Ovary (tissue), 9 donors: ENCODE results near the gene SNX8. TPM values are rescaled to one million over a fixed set of nuclear protein-coding genes. Genes with fewer than 3 reads are reported as not detected.

Source experiments
- DNase-seq, 5 donors: peaks; one replicate each; pipeline ENCODE4 v3.0.0-alpha.2; 2019 to 2020
- H3K27ac ChIP-seq, 2 donors: fragments of 200-600 bp; one replicate each; pipeline versions ENCODE4 v1.5.1 to v1.8.0; 2019 to 2022
- H3K27me3 ChIP-seq: fragments of 200-600 bp; one replicate; pipeline ENCODE4 v1.8.0; 2022
- H3K36me3 ChIP-seq: fragments of 200-600 bp; sonication (generic); one replicate; pipeline ENCODE4 v1.5.1; 2019
- H3K4me1 ChIP-seq: one replicate; pipeline ENCODE4 v1.8.1; 2013; ENCODE audit warnings: mild to moderate bottlenecking, moderate library complexity; ENCODE audit not compliant: insufficient read depth
- H3K4me3 ChIP-seq: fragments of 200-600 bp; sonication (generic); one replicate; pipeline ENCODE4 v1.5.1; 2017
- H3K9me3 ChIP-seq, 2 donors: fragments of 200-600 bp in 1 of 2; sonication (generic) in 1 of 2; one replicate each; pipeline versions ENCODE4 v1.5.1 to v1.8.1; 2013 to 2019; ENCODE audit warnings: mild to moderate bottlenecking in 1 of 2, moderate library complexity in 1 of 2
- EP300 ChIP-seq: sonication (generic); formaldehyde crosslinking; IDR thresholded peaks from one replicate; pipeline ENCODE4 v1.6.1; 2017; ENCODE audit warnings: antibody characterized with exemption
- POLR2A ChIP-seq: fragments of 450-650 bp; IDR thresholded peaks from one replicate; pipeline ENCODE4 v1.6.1; 2017; ENCODE audit warnings: antibody characterized with exemption, mild to moderate bottlenecking, moderate library complexity
- WGBS, 3 donors: extraction: QIAGEN DNeasy Blood & Tissue Kit in 1 of 3; methylation state at CpG; one replicate each; pipeline versions ENCODE4 v1.1.5 to v1.1.7; 2013 to 2017; 5-methylcytosine and 5-hydroxymethylcytosine counted together
- intact Hi-C, 4 donors: fragments of 100-400 bp; cut with DNase I; formaldehyde crosslinking; loops; one replicate each; pipeline versions ENCODE4 v1.11.0 to v1.15.1; 2022 to 2023
- microRNA-seq, 3 donors: library from miRNA; unstranded; fragments of <30 nt; microRNA quantifications; one replicate each; pipeline versions ENCODE4 to v1.2.0, GENCODE V29; 2019 to 2020
- polyA plus RNA-seq, 2 donors: library from polyadenylated mRNA; stranded (reverse); fragments of 200-250 nt in 1 of 2; fragments of 350-450 nt in 1 of 2; fragmentation: Illumina TruSeq in 1 of 2; extraction: RNeasy Lipid Tissue Mini Kit (QIAGEN cat#74804) in 1 of 2; gene quantifications; one replicate each; pipeline ENCODE4 v1.2.3, GENCODE V29; 2013 to 2014
- total RNA-seq, 7 donors: library from RNA; depleted of rRNA in 2 of 7; stranded (reverse); fragments of >200 nt in 2 of 7; fragmentation: NEBNext Ultra II Directional in 3 of 7; extraction: Animal tissue kit (Norgen Biotek cat#: 25700) in 3 of 7; gene quantifications; one replicate each; pipeline versions ENCODE4 v1.1.0 to v1.2.4, GENCODE V29; 2016 to 2023
- TF ChIP-seq, protein P1 (sequence below), 3 donors: fragments of 450-650 bp in 2 of 3; fragments of 200-600 bp in 1 of 3; IDR thresholded peaks; one replicate each; pipeline versions ENCODE4 v1.5.1 to v1.8.0; 2016 to 2022; ENCODE audit warnings: antibody characterized with exemption in 3 of 3, mild to moderate bottlenecking in 1 of 3
- donor health status: DM: no; HTN: no; CAD: no; lungs with moderate emphysema.
- donor health status: DM: no; HTN: no; CAD: no.
- donor health status: Bipolar disorder and iron deficiency.
- donor health status: DM: yes; HTN: yes; CAD: no.
- donor health status: DM: no; HTN: no; CAD: no.
- donor health status: DM: yes; HTN: yes; CAD: no.

The SNX8 gene
- total and polyA plus RNA-seq, 9 donors: 3.2 to 37.2 (median 19.2) TPM

GRCh38 chr7:2202901-2203765, 111.1 kb downstream of the SNX8 start:
- Histone ChIP-seq H3K9me3 (no peaks in the 10 kb centered on the region), H3K36me3 (no peaks in the 10 kb centered on the region), H3K27me3 (no peaks in the 10 kb centered on the region), H3K4me3 (no peak overlapping the region), H3K4me1 (peaks cover 20% of the 10 kb centered on the region), H3K27ac (peak overlapping the region in 1 of 2 donors; percentile 58)
- intact Hi-C loops: loop anchor here in 3 of 4 donors (10.0 kb wide), 3 partner anchors 98 to 618 kb away; no protein-coding TSS in a partner anchor
- TF ChIP-seq, protein P1, sequence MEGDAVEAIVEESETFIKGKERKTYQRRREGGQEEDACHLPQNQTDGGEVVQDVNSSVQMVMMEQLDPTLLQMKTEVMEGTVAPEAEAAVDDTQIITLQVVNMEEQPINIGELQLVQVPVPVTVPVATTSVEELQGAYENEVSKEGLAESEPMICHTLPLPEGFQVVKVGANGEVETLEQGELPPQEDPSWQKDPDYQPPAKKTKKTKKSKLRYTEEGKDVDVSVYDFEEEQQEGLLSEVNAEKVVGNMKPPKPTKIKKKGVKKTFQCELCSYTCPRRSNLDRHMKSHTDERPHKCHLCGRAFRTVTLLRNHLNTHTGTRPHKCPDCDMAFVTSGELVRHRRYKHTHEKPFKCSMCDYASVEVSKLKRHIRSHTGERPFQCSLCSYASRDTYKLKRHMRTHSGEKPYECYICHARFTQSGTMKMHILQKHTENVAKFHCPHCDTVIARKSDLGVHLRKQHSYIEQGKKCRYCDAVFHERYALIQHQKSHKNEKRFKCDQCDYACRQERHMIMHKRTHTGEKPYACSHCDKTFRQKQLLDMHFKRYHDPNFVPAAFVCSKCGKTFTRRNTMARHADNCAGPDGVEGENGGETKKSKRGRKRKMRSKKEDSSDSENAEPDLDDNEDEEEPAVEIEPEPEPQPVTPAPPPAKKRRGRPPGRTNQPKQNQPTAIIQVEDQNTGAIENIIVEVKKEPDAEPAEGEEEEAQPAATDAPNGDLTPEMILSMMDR (IDR thresholded peaks at IDR 0.05): peak in 1 of 3 donors; percentile 21
- TF ChIP-seq POLR2A: no peak
- WGBS, 3 donors: 70 to 72% (median 71%) methylated on average over 20 of the region's 20 CpGs
- DNase-seq: peak; percentile 53 to 66 (median 60)

DNA sequence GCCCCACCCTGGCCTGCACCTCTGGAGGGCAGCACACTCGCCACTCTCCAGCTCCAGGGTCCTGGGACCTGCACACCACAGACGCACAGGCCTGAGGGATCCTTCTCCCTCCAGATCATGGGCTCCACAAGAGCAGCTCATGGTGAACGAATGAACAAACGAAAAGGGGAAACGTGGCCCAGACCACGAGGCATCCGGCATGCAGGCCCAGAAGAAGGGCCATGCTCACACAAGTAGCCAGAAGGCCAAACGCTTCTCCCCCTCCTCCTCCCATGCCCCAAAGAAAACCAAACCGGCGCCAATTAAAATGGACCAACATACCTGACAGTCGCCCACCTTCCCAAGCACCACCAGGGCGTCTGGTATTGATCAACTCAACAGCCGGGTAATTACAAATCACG, 111.9 kb downstream of the SNX8 start:
- Histone ChIP-seq H3K27me3 (no peaks in the 10 kb centered on the region), H3K4me3 (no peak overlapping the region), H3K27ac (peak overlapping the region in 1 of 2 donors; percentile 13), H3K36me3 (no peaks in the 10 kb centered on the region), H3K9me3 (no peaks in the 10 kb centered on the region), H3K4me1 (peaks cover 20% of the 10 kb centered on the region)
- intact Hi-C loops: loop anchor here in 3 of 4 donors (10.0 kb wide), 3 partner anchors 98 to 618 kb away; no protein-coding TSS in a partner anchor
- TF ChIP-seq POLR2A (no peak), EP300 (no peak)
- TF ChIP-seq, protein P1 (IDR thresholded peaks at IDR 0.05): no peak
- 91 to 93% (median 92%) methylated on average over 14 of the region's 14 CpGs for WGBS, 3 donors
- peak in 1 of 5 donors; percentile 30 for DNase-seq

Small RNAs within 50 kb of the gene (microRNA-seq; reads per million reads assigned to microRNA genes)
- gene MIR6836: 0 to 0.18 (median 0.16) reads per million in 3 donors

Other genes with a start within 250 kb of the SNX8 start
- 10 to 100 TPM; 17.6 to 36.6 (median 27.6) TPM for gene MAD1L1, start 81.5 kb downstream of the SNX8 start, total RNA-seq
- 10 to 100 TPM in 1 of 2 donors, 1 to 10 TPM in 1; 5.9 to 17.1 TPM for gene MAD1L1, start 81.5 kb downstream of the SNX8 start, polyA plus RNA-seq
- 10 to 100 TPM; 12.6 to 28.5 (median 21.4) TPM for gene MRM2, start 72.2 kb downstream of the SNX8 start, total RNA-seq
- 10 to 100 TPM; 18.4 to 26.0 TPM for gene MRM2, start 72.2 kb downstream of the SNX8 start, polyA plus RNA-seq
- 1 to 10 TPM; 8.4 to 10.0 (median 9.1) TPM for gene NUDT1, start 72.2 kb downstream of the SNX8 start, total RNA-seq
- 10 to 100 TPM in 1 of 2 donors, 1 to 10 TPM in 1; 2.3 to 15.6 TPM for gene NUDT1, start 72.2 kb downstream of the SNX8 start, polyA plus RNA-seq
- gene EIF3B, start 40.4 kb upstream of the SNX8 start, total RNA-seq: 100 to 1,000 TPM in 6 of 7 donors, 10 to 100 TPM in 1; 67.2 to 133 (median 114) TPM
- gene EIF3B, start 40.4 kb upstream of the SNX8 start, polyA plus RNA-seq: 100 to 1,000 TPM in 1 of 2 donors, 10 to 100 TPM in 1; 62.3 to 185 TPM
- 10 to 100 TPM in 6 of 7 donors, 1 to 10 TPM in 1; 7.8 to 21.7 (median 12.6) TPM for gene CHST12, start 89.2 kb upstream of the SNX8 start, total RNA-seq
- 10 to 100 TPM in 1 of 2 donors, 1 to 10 TPM in 1; 3.9 to 16.5 TPM for gene CHST12, start 89.2 kb upstream of the SNX8 start, polyA plus RNA-seq
- gene GRIFIN, start 162.0 kb upstream of the SNX8 start, total RNA-seq: not detected
- gene GRIFIN, start 162.0 kb upstream of the SNX8 start, polyA plus RNA-seq: not detected
- 1 to 10 TPM in 6 of 7 donors, under 1 TPM in 1; 0.86 to 8.2 (median 3.3) TPM for gene LFNG, start 205.3 kb upstream of the SNX8 start, total RNA-seq
- gene LFNG, start 205.3 kb upstream of the SNX8 start, polyA plus RNA-seq: 1 to 10 TPM; 2.3 to 4.1 TPM
- gene BRAT1, start 241.1 kb upstream of the SNX8 start, total RNA-seq: 10 to 100 TPM; 26.9 to 33.5 (median 30.2) TPM
- 10 to 100 TPM in 1 of 2 donors, 1 to 10 TPM in 1; 1.3 to 39.1 TPM for gene BRAT1, start 241.1 kb upstream of the SNX8 start, polyA plus RNA-seq
- gene IQCE, start 244.5 kb upstream of the SNX8 start, total RNA-seq: 10 to 100 TPM in 6 of 7 donors, 1 to 10 TPM in 1; 7.2 to 19.2 (median 14.1) TPM
- gene IQCE, start 244.5 kb upstream of the SNX8 start, polyA plus RNA-seq: 1 to 10 TPM; 4.4 to 6.8 TPM